Left kidney (tissue), 2 donors: ENCODE measurements around the gene TRPM8. TPM values are rescaled to one million over a fixed set of nuclear protein-coding genes. Genes with fewer than 3 reads are reported as not detected.

ENCODE experiments used
- DNase-seq: peaks from one replicate; pipeline ENCODE4 v3.0.0-alpha.2; 2013
- polyA plus RNA-seq: library from polyadenylated mRNA; unstranded; fragments of 120-200 nt; gene quantifications from one replicate; pipeline ENCODE4 v1.2.1, GENCODE V29; 2013; ENCODE audit not compliant: insufficient read length

TRPM8 gene
- polyA plus RNA-seq, 1 donor = 0.33 TPM

- no peak for DNase-seq
These were observed 129.3 kb downstream of the TRPM8 start for GRCh38 chr2:234046521-234046920.

- DNase-seq = no peak
These were observed 130.2 kb downstream of the TRPM8 start for GRCh38 chr2:234047361-234047760.

DNA sequence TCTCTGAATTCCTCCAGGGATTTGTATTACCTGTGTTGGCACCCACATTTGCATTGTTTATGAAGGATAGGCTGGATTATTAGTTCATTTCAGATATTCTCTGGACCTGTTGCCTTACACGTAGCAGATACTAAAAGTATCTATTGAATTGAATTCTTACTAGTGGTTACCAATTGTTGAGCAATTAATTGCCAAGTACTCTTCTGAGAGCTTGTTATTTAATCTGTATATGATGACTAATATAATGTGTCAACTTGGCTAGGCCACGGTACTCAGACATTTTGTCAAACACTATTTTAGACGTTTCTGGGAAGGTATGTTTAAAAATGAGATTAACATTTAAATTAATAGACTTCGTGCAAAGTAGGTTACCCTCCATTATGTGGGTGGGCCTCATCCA is 130.9 kb downstream of the TRPM8 start:
- DNase-seq = no peak

- DNase-seq = no peak
These were observed 133.4 kb downstream of the TRPM8 start, which contains the start of gene SPP2 for GRCh38 chr2:234050455-234051135. Gene SPP2, plus strand, starts transcription at chr2:234050702. Its CDS starts 85 bp downstream, at chr2:234050787.

GRCh38 chr2:234051374-234052070 is 134.3 kb downstream of the TRPM8 start:
- DNase-seq = no peak

GRCh38 chr2:234058881-234059280 is 141.7 kb downstream of the TRPM8 start:
- DNase-seq = no peak

- no peak for DNase-seq
These were observed 143.1 kb downstream of the TRPM8 start for GRCh38 chr2:234060236-234060635.

- DNase-seq = no peak
These were observed 144.6 kb downstream of the TRPM8 start for GRCh38 chr2:234061624-234062257.

GRCh38 chr2:234066587-234066986 is 149.4 kb downstream of the TRPM8 start:
- DNase-seq = no peak

Other genes with a start within 250 kb of the TRPM8 start
- 4.9 TPM for gene UGT1A9, start 245.5 kb upstream of the TRPM8 start, polyA plus RNA-seq
- 0.07 TPM for gene UGT1A7, start 235.5 kb upstream of the TRPM8 start, polyA plus RNA-seq
- gene UGT1A6, start 224.5 kb upstream of the TRPM8 start, polyA plus RNA-seq = 2.7 TPM
- gene UGT1A5, start 204.5 kb upstream of the TRPM8 start, polyA plus RNA-seq = not detected
- gene UGT1A4, start 198.6 kb upstream of the TRPM8 start, polyA plus RNA-seq = not detected
- not detected for gene UGT1A3, start 188.3 kb upstream of the TRPM8 start, polyA plus RNA-seq
- 0.58 TPM for gene UGT1A1, start 157.1 kb upstream of the TRPM8 start, polyA plus RNA-seq
- gene MROH2A, start 139.0 kb upstream of the TRPM8 start, polyA plus RNA-seq = 0.28 TPM
- gene HJURP, start 62.8 kb upstream of the TRPM8 start, polyA plus RNA-seq = 33.4 TPM
- not detected for gene SPP2, start 133.3 kb downstream of the TRPM8 start, polyA plus RNA-seq